ENCODE measurements around the gene WNK2.

DNA sequence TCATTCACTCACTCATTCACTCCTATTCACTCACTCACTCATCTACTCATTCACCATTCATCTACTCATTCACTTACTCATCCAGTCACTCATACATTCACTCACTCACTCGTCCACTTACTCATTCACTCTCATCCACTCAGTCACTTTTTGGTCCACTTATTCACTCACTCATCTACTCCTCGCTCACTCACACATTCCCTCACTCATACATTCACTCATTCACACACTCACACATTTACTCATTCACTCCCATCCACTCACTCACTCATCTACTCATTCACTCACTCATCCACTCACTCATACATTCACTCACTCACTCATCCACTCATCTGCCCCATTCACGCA lies 27.7 kb downstream of the WNK2 start:
- TF ChIP-seq POLR2A (IDR thresholded peaks at IDR 0.05; ENCODE audit: low read length) (no peak), SMC3 (IDR thresholded peaks at IDR 0.05) (no peak), NR3C1 (IDR thresholded peaks at IDR 0.05) (no peak), KDM1A (IDR thresholded peaks at IDR 0.05; ENCODE audit: low read depth) (no peak), CHD4 (IDR thresholded peaks at IDR 0.05; ENCODE audit: borderline replicate concordance) (no peak)
- TF ChIP-seq, protein P1, sequence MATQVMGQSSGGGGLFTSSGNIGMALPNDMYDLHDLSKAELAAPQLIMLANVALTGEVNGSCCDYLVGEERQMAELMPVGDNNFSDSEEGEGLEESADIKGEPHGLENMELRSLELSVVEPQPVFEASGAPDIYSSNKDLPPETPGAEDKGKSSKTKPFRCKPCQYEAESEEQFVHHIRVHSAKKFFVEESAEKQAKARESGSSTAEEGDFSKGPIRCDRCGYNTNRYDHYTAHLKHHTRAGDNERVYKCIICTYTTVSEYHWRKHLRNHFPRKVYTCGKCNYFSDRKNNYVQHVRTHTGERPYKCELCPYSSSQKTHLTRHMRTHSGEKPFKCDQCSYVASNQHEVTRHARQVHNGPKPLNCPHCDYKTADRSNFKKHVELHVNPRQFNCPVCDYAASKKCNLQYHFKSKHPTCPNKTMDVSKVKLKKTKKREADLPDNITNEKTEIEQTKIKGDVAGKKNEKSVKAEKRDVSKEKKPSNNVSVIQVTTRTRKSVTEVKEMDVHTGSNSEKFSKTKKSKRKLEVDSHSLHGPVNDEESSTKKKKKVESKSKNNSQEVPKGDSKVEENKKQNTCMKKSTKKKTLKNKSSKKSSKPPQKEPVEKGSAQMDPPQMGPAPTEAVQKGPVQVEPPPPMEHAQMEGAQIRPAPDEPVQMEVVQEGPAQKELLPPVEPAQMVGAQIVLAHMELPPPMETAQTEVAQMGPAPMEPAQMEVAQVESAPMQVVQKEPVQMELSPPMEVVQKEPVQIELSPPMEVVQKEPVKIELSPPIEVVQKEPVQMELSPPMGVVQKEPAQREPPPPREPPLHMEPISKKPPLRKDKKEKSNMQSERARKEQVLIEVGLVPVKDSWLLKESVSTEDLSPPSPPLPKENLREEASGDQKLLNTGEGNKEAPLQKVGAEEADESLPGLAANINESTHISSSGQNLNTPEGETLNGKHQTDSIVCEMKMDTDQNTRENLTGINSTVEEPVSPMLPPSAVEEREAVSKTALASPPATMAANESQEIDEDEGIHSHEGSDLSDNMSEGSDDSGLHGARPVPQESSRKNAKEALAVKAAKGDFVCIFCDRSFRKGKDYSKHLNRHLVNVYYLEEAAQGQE (IDR thresholded peaks at IDR 0.05) = no peak
- TF ChIP-seq, protein P2, sequence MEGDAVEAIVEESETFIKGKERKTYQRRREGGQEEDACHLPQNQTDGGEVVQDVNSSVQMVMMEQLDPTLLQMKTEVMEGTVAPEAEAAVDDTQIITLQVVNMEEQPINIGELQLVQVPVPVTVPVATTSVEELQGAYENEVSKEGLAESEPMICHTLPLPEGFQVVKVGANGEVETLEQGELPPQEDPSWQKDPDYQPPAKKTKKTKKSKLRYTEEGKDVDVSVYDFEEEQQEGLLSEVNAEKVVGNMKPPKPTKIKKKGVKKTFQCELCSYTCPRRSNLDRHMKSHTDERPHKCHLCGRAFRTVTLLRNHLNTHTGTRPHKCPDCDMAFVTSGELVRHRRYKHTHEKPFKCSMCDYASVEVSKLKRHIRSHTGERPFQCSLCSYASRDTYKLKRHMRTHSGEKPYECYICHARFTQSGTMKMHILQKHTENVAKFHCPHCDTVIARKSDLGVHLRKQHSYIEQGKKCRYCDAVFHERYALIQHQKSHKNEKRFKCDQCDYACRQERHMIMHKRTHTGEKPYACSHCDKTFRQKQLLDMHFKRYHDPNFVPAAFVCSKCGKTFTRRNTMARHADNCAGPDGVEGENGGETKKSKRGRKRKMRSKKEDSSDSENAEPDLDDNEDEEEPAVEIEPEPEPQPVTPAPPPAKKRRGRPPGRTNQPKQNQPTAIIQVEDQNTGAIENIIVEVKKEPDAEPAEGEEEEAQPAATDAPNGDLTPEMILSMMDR (IDR thresholded peaks at IDR 0.05) = no peak
